ENCODE measurements around the gene ITIH4. TPM values are rescaled to one million over a fixed set of nuclear protein-coding genes. Genes with fewer than 3 reads are reported as not detected.
"Not testable (repeated sequence)": the region's sequence is repeated elsewhere in the genome, so short reads cannot be mapped to it uniquely, and the experiment has no call there.

Gene ITIH4
- total RNA-seq, 1 donor from 2014 or later: 0.40 TPM

DNA sequence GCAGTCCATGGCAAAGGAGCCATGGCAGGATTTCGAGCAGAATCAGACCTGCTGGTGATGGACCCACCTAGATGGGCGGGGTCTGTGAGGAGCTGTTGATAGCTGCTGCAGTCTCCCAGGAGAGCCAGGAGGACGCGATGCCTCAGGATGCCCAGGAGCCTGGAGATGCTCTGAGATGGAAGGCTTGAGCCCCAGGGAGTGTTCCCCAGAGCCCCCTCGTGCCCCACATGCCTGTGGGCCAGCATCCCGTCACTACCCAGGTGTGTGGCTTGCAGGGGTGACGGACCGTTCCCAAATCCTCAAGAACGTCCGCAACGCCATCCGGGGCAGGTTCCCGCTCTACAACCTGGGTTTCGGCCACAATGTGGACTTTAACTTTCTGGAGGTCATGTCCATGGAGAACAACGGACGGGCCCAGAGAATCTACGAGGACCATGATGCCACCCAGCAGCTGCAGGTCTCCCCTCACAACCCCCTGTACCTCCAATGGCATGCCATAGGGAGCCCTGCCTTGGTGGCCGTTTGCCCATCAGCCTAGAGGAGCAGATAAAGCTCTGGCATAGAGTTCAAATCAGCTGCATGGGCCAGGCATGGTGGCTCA, 46.4 kb downstream of the ITIH4 start:
- DNase-seq (ENCODE audit: low read depth in 2 of 2): no peak

- DNase-seq (ENCODE audit: low read depth in 2 of 2): no peak
These were observed 47.3 kb downstream of the ITIH4 start for GRCh38 chr3:52783211-52783555.

GRCh38 chr3:52782412-52783210, 47.9 kb downstream of the ITIH4 start:
- no peak for DNase-seq (ENCODE audit: low read depth in 2 of 2)

DNA sequence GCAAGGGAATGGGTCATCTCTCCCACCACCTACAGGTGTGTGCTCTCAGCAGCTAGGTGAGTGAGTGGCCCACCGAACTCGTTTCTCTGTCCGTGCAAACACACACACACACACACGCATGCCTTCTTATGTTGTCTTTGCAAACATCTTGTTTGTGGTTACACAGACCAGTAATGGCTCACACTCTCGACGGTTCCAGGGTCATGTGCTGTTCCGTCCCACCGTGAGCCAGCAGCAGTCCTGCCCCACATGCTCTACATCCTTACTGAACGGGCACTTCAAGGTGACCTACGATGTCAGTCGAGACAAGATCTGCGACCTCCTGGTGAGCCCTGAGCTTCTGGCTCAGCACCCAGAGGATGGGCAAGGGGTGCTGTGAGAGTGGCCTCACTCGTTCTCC, 48.7 kb downstream of the ITIH4 start:
- no peak for DNase-seq (ENCODE audit: low read depth in 2 of 2)

DNA sequence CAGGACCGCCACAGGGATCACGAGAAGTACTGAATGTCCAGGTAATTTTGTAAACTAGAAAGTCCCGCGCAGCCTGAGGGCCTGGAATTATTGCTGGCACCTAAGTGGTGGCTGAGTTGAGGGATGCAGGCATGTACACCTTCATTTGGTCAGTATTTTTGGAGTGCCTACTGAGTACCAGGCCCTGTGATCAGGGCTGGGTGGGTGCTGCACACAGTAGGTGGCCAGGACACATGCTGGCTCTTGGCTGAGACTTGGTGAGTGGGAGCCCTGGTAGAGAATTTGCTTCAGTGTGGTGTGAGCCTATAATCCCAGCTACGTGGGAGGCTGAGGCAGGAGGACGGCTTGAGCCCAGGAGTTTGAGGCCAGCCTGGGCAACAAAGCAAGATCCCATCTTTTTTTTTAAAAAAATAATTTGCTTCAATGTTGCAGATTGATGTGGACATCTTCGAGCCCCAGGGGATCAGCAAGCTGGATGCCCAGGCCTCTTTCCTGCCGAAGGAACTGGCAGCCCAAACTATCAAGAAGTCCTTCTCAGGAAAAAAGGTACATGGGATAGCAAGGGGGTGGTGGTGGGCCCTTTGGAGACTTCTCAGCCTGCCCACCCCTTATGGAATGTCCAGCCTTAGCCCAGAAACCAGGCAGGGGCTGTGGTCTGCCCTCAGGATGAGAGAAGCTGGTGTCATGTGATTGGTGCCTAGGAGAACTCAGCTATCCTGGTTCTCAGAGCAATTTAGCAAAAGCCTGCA, 50.5 kb downstream of the ITIH4 start:
- DNase-seq (ENCODE audit: low read depth in 2 of 2): no peak

GRCh38 chr3:52779011-52779836, 51.2 kb downstream of the ITIH4 start:
- DNase-seq (ENCODE audit: low read depth in 2 of 2): no peak

DNA sequence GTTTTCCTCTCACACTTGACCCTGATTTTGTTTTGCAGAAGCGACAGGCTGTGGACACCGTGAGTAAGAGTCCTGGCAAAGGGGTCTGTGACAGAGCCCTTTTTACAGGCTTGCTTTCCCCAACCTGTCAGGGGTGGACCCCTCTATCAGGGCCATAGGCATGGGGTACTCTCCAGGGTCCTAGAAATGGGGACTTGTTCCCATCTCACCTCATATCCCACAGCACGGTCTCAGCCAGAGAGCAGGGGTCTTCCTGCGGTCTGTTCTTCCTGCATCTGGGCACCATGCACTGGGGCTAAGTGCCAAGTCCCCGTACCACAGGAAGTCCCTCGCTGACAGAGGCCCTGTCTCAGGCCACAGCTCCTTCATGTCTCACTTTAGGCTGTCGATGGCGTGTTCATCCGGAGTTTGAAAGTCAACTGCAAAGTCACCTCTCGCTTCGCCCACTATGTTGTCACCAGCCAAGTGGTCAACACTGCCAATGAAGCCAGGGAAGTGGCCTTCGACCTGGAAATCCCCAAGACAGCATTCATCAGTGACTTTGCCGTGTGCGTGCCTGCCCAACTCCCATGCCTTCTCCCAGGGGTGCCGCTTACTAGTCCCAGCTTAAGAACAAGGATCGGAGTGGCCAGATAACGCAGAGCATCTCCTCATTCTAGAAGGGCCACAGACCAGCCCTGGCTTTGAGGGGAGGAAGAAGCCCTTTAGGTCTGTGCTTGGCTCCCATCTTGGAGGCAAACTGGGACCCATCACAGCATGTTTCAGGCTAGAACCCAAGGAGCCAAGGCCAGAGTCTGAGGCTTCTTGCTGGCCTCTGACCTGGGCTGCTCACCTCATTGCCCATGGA, 52.3 kb downstream of the ITIH4 start:
- DNase-seq (ENCODE audit: low read depth in 2 of 2): no peak

GRCh38 chr3:52777127-52777958, 53.1 kb downstream of the ITIH4 start, which contains the start of gene ITIH1:
Gene ITIH1 (plus strand): TSS chr3:52777599. CDS start chr3:52777616, 17 bp downstream.
- no peak for DNase-seq (ENCODE audit: low read depth in 2 of 2)

DNA sequence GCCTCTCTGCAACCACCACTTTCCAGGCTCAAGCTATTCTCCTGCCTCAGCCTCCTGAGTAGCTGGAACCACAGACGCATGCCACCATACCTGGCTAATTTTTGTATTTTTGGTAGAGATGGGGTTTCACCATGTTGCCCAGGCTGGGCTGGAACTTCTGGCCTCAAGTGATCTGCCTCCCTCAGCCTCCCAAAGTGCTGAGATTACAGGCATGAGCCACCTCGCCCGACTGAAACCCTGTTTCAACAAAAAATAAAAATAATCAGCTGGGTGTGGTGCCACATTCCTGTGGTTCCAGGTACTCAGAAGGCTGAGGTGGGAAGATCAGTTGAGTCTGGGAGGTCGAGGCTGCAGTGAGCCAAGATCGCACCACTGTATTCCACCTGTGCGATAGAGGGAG, 54.0 kb downstream of the ITIH4 start:
- DNase-seq (ENCODE audit: low read depth in 2 of 2): not testable (repeated sequence)

DNA sequence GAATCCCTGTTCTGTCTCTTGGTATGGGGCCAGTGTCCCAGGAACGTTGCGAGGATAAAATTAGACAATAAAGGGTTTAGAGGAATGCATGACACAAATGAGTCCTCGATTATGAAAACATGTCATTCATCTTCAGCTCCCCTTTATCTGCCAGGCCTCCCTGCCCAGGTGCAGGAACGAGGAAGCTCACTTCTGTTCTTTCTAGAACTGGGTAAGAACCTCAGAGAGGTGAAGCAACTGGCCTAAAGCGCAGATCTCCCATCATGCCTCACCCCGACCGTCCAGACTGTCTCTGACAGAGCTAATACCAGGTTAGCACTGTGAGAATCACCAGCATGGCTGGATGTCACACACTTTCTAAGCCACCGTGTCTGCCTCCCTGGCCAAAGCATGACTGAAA, 54.6 kb downstream of the ITIH4 start:
- DNase-seq (ENCODE audit: low read depth in 2 of 2): no peak

DNA sequence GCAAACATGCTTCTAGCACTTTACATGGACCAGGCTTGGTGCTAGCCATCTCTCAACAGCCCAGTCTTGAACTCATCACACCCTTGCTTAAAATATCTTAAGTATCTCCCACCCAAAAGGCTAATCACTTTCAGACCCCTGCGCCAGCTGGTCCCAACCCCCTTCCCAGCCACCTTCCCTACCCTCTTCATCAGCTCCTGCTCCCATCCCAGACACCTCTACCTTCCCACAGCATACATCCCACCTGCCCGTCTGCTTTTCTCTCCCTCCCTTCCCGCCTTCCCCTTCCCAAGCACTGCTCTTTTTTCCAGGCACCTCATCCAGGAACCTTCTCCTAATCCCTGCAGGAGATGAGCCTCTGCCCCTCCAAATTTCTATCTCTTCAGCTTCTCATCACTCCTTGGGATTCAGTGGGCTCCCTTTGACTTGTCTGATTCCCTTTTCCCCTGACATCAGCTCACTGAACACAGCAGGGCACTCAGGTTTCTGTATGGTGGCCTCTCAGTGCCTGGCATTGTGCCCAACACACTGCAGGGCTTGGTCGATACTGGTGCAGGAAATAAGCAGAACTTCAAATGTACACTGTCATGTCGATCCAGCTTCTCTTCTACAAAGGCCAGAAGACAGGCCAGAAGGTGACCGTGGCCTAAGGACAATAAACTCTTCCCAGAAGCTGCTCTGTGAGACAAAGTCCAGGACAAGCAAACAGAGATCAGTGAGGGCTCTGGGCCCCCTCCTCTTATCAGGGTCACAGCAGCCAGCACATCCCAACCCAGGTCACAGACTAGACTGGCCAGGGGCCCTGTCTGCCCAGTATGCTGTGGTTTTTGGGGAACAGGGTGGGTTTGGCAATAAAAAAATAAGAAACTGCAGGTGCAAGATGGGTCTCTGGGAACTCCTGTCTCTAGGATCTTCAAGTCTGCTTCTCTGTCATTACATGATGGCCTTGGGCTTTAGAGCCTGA, 55.3 kb downstream of the ITIH4 start:
- DNase-seq (ENCODE audit: low read depth in 2 of 2): peak in 1 of 2 donors; percentile 17

DNA sequence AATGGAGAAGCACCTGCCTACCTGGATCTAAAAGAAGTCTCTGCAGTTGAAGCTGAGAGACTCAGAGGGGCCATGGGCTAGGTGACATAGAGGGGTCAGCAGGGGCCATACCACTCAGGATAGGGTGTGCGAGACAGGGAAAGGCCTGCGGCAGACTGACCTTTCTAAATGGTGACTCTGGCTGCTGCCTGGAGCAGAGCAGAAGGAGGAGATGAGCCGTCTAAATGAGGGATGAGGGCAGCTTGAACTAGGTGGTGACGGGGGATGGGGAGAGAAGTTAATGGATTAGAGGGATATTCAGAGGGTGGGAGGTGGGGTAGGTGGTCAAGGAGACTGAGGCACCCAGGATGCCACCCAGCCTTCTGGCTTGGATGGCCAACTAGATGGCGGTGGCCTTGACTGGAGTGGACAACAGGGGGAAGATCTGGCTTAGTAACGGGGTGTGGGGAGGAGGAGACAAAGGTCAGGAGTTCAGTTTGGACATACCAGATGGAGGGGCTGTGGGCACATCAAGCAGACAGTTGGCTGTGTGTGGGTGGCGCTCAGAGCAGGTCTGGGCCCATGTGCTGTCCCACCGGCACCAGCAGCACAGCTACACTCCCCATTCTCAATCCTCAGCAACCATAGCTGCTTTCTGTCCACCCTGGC, 56.3 kb downstream of the ITIH4 start:
- no peak for DNase-seq (ENCODE audit: low read depth in 2 of 2)

GRCh38 chr3:52773361-52774065, 57.0 kb downstream of the ITIH4 start:
- no peak for DNase-seq (ENCODE audit: low read depth in 2 of 2)

- no peak for DNase-seq (ENCODE audit: low read depth in 2 of 2)
These were observed 58.8 kb downstream of the ITIH4 start for GRCh38 chr3:52771702-52772101.

GRCh38 chr3:52771334-52771681, 59.2 kb downstream of the ITIH4 start:
- DNase-seq (ENCODE audit: low read depth in 2 of 2): no peak

GRCh38 chr3:52770496-52771333, 59.8 kb downstream of the ITIH4 start, which contains the start of gene NEK4:
Gene NEK4 (minus strand): TSS chr3:52770940. CDS start chr3:52770746, 194 bp downstream.
- peak; percentile 90 to 94 for DNase-seq (ENCODE audit: low read depth in 2 of 2)
